H1 (cell line): ENCODE data around the gene TRAF6. TPM values are rescaled to one million over a fixed set of nuclear protein-coding genes. Genes with fewer than 3 reads are reported as not detected.

Experiments used
- HDAC2 ChIP-seq, 2 experiments: fragments of 300-600 bp in 1 of 2; sonication (generic) in 1 of 2; IDR thresholded peaks; 2 replicates each; pipeline ENCODE4 v1.6.1; 2011 to 2012; ENCODE audit warnings: low read depth in 2 of 2, low read length in 2 of 2, mild to moderate bottlenecking in 2 of 2, moderate library complexity in 2 of 2, borderline replicate concordance in 1 of 2, inconsistent platforms in 1 of 2
- POLR2AphosphoS5 ChIP-seq: IDR thresholded peaks from 2 replicates; pipeline ENCODE4 v1.6.1; 2011; ENCODE audit warnings: low read depth, low read length
- polyA plus RNA-seq, 7 experiments: library from polyadenylated mRNA; depleted of rRNA in 3 of 7; stranded (reverse) in 5 of 7; unstranded in 2 of 7; fragments of >200 nt in 5 of 7; fragments of 200-250 nt in 2 of 7; gene quantifications; 1 replicate in 5 of 7; 2 replicates in 1 of 7; 4 replicates in 1 of 7; pipeline versions ENCODE4 v1.2.1 to v1.2.3, GENCODE V29; 2011 to 2013; ENCODE audit warnings: missing spikeins in 2 of 7, mixed read lengths in 2 of 7
- total RNA-seq: library from RNA; stranded (reverse); fragmentation: NEBNext Ultra II Directional; extraction: Animal tissue kit (Norgen Biotek cat#: 25700); gene quantifications from 2 replicates; pipeline ENCODE4 v1.2.1, GENCODE V29; 2021
- TF ChIP-seq, protein P1 (sequence below): IDR thresholded peaks from 2 replicates; pipeline ENCODE4 v1.6.1; 2012; ENCODE audit warnings: low read length, inconsistent platforms

Gene TRAF6
- total and polyA plus RNA-seq, 2 of the 8 experiments (the other 6 are each of a cell fraction or from before 2014, with no cell fraction given): 4.6 to 8.8 TPM

DNA sequence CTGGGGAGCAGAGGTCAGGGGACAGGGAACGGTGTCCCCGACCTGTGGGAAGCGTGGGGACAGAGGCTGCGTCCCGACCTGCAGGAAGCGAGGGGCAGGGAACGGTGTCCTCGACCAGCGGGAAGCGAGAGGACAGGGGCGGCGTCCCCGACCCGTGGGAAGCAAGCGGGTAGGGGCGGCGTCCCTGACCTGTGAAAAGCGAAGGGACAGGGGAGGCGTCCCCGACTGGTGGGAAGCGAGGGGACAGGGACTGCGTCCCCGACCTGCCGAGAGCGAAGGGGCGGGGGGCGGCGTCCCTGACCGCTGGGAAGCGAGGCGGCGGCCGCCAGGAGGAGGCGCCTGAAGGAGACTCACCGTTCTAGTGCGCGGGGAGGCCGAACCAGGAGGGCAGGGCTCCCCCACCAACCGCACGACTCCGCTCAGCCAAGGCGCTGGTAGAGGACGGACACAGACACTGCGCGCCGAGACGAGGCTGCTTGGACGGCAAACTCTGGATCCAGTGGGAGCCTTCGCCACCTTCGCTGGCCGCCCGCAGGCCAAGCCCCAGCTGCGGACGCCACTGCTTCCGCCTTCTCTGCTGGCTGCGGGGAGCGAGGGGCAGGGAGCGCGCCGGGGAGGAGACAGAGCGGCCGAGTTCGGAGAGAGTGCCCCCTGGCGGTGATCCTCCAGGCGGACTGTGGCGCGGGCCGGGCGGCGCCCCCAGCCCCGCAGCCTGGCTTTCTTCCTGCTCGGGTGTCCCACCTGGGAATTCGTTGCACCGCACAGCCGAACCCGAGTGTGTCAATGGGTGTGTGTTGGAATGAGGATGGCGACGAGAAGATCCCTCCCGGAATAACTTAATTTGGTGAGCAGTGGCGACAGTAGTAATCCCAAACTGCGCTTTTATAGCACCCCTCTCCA, at the start of gene TRAF6 (continued):
- TF ChIP-seq, protein P1, sequence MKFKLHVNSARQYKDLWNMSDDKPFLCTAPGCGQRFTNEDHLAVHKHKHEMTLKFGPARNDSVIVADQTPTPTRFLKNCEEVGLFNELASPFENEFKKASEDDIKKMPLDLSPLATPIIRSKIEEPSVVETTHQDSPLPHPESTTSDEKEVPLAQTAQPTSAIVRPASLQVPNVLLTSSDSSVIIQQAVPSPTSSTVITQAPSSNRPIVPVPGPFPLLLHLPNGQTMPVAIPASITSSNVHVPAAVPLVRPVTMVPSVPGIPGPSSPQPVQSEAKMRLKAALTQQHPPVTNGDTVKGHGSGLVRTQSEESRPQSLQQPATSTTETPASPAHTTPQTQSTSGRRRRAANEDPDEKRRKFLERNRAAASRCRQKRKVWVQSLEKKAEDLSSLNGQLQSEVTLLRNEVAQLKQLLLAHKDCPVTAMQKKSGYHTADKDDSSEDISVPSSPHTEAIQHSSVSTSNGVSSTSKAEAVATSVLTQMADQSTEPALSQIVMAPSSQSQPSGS: no peak
- no peak for TF ChIP-seq HDAC2 (IDR thresholded peaks at IDR 0.05; ENCODE audit: borderline replicate concordance in 1 of 2, low read depth in 2 of 2, low read length in 2 of 2)
- TF ChIP-seq POLR2AphosphoS5: peak; percentile 93
